Activated CD8-positive, alpha-beta memory T cell treated with anti-CD3 and anti-CD28 coated beads, Interleukin-2, amount 50 U/mL, for 4 hours (primary cell): ENCODE data around the gene LRIG2.

ENCODE experiments used
- DNase-seq: peaks from one replicate; pipeline ENCODE4 v3.0.0-alpha.2; 2020

LRIG2 gene

DNA sequence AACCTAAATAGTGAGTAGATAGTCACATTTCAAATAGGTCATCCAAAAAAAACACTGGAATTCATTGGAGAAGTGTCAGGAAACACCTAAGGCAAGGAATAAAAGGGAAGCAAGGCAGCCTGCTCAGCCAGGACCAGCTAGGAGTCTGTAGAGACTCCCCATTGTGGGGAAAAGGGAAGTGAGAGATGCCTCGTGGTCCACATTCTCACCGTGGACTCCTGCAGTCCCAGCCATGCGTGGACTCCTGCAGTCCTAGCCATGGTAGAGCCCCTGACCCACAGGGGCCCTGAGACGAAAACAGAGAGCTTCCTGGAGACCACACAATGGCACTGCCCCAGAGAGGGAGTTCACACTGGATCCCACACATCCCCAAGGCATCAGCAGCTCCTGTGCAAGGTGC, 97.5 kb downstream of the LRIG2 start:
- DNase-seq: no peak

GRCh38 chr1:113178106-113178505, 105.1 kb downstream of the LRIG2 start:
- DNase-seq: no peak

DNA sequence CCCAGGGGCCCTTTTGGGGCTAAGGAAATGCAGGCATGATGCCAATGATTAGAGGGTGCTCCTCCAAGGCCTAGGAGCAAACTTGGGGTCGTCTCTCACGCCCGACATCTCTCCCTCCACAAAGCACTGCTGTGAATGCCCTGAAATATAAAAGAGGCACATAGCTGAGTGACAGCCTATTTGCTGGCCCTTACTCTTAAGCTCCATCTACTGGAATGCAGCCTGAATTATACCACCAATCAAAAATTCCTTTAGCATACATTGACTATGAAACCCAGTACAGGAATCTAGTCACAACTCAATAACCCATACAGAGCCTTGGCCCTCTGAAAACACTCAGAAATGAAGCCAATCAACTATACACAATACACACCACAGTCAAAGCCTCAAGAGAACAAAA, 105.5 kb downstream of the LRIG2 start:
- DNase-seq: no peak
